T-helper 2 cell (primary cell): Measurements from ENCODE around the gene STXBP6.
"Not testable (repeated sequence)": the region's sequence is repeated elsewhere in the genome, so short reads cannot be mapped to it uniquely, and the experiment has no call there.

Source experiments
- DNase-seq, 5 experiments: peaks; one replicate each; pipeline versions ENCODE4 v3.0.0 to v3.0.0-alpha.2; 2012 to 2022

Gene STXBP6

GRCh38 chr14:24790196-24790595 lies 259.8 kb downstream of the STXBP6 start:
- DNase-seq, result no peak

GRCh38 chr14:24789378-24789884 lies 260.5 kb downstream of the STXBP6 start:
- no peak for DNase-seq

- no peak for DNase-seq
These were observed 264.2 kb downstream of the STXBP6 start for GRCh38 chr14:24785698-24786097.

- no peak for DNase-seq
These were observed 265.0 kb downstream of the STXBP6 start for GRCh38 chr14:24784981-24785380.

- DNase-seq, result no peak
These were observed 266.2 kb downstream of the STXBP6 start for GRCh38 chr14:24783791-24784190.

GRCh38 chr14:24780281-24780680 lies 269.7 kb downstream of the STXBP6 start:
- no peak for DNase-seq

GRCh38 chr14:24777678-24778077 lies 272.3 kb downstream of the STXBP6 start:
- DNase-seq, result no peak

GRCh38 chr14:24775950-24776349 lies 274.0 kb downstream of the STXBP6 start:
- DNase-seq, result no peak

GRCh38 chr14:24774187-24774915 lies 275.6 kb downstream of the STXBP6 start:
- DNase-seq, result no peak

- DNase-seq, result not testable (repeated sequence)
These were observed 276.4 kb downstream of the STXBP6 start for GRCh38 chr14:24773564-24773963.

- no peak for DNase-seq
These were observed 283.5 kb downstream of the STXBP6 start for GRCh38 chr14:24766434-24766833.

- no peak for DNase-seq
These were observed 288.8 kb downstream of the STXBP6 start for GRCh38 chr14:24761141-24761540.
